Skeletal muscle cell (primary cell): ENCODE data around the gene ATP5PB.

ENCODE experiments used
- DNase-seq: peaks from one replicate; pipeline ENCODE4 v3.0.0-alpha.2; 2010; ENCODE audit warnings: low read depth
- H3K4me3 ChIP-seq: 2 replicates; pipeline ENCODE4 v1.5.1; 2011; ENCODE audit warnings: low read depth, mild to moderate bottlenecking, control low read depth, low read length, moderate library complexity

Gene ATP5PB

GRCh38 chr1:111444031-111444430 is 5.2 kb upstream of the ATP5PB start:
- DNase-seq = no peak
- H3K4me3 ChIP-seq = no peak overlapping the region

- DNase-seq = no peak
- H3K4me3 ChIP-seq = no peak overlapping the region
These were observed 2.7 kb upstream of the ATP5PB start for GRCh38 chr1:111446546-111446945.

GRCh38 chr1:111446967-111447892 is 2.0 kb upstream of the ATP5PB start:
- no peak for DNase-seq

GRCh38 chr1:111448482-111448917 is 764 bp upstream of the ATP5PB start:
- no peak for DNase-seq
- peak overlapping the region; percentile 95 for H3K4me3 ChIP-seq

More at GRCh38 chr1:111446967-111447892, 2.0 kb upstream of the ATP5PB start:
- peak overlapping the region; percentile 95 for H3K4me3 ChIP-seq

GRCh38 chr1:111449703-111450017 is 396 bp downstream of the ATP5PB start:
- H3K4me3 ChIP-seq = peak overlapping the region; percentile 95
- no peak for DNase-seq

- H3K4me3 ChIP-seq = peak overlapping the region; percentile 95
- DNase-seq = no peak
These were observed 921 bp downstream of the ATP5PB start for GRCh38 chr1:111450185-111450584.

- no peak for DNase-seq
- no peak overlapping the region for H3K4me3 ChIP-seq
These were observed 3.3 kb downstream of the ATP5PB start for GRCh38 chr1:111452581-111452980.

- H3K4me3 ChIP-seq = no peak overlapping the region
- DNase-seq = no peak
These were observed 4.4 kb downstream of the ATP5PB start for GRCh38 chr1:111453706-111454105.

GRCh38 chr1:111454859-111455641 is 5.8 kb downstream of the ATP5PB start:
- H3K4me3 ChIP-seq = no peak overlapping the region
- DNase-seq = no peak

- DNase-seq = no peak
- no peak overlapping the region for H3K4me3 ChIP-seq
These were observed 6.4 kb downstream of the ATP5PB start for GRCh38 chr1:111455642-111456031.

GRCh38 chr1:111461765-111462164 is 12.5 kb downstream of the ATP5PB start:
- DNase-seq = no peak
- no peak overlapping the region for H3K4me3 ChIP-seq

- H3K4me3 ChIP-seq = no peak overlapping the region
- no peak for DNase-seq
These were observed 13.2 kb downstream of the ATP5PB start for GRCh38 chr1:111462370-111463028.

GRCh38 chr1:111463029-111463683 is 13.9 kb downstream of the ATP5PB start:
- DNase-seq = peak; percentile 36
- no peak overlapping the region for H3K4me3 ChIP-seq

GRCh38 chr1:111465754-111466153 is 16.5 kb downstream of the ATP5PB start:
- DNase-seq = no peak
- H3K4me3 ChIP-seq = no peak overlapping the region

GRCh38 chr1:111466480-111466879 is 17.2 kb downstream of the ATP5PB start:
- no peak for DNase-seq
- H3K4me3 ChIP-seq = no peak overlapping the region

GRCh38 chr1:111467865-111468716 is 18.8 kb downstream of the ATP5PB start:
- DNase-seq = no peak

GRCh38 chr1:111468717-111469100 is 19.4 kb downstream of the ATP5PB start:
- no peak overlapping the region for H3K4me3 ChIP-seq
- no peak for DNase-seq

More at GRCh38 chr1:111467865-111468716, 18.8 kb downstream of the ATP5PB start:
- H3K4me3 ChIP-seq = no peak overlapping the region

GRCh38 chr1:111469539-111469938 is 20.3 kb downstream of the ATP5PB start:
- DNase-seq = no peak

GRCh38 chr1:111470596-111470995 is 21.3 kb downstream of the ATP5PB start:
- no peak overlapping the region for H3K4me3 ChIP-seq
- no peak for DNase-seq

More at GRCh38 chr1:111469539-111469938, 20.3 kb downstream of the ATP5PB start:
- H3K4me3 ChIP-seq = no peak overlapping the region
